Measurements from ENCODE around the gene PARPBP.
"Not testable (repeated sequence)": the region's sequence is repeated elsewhere in the genome, so short reads cannot be mapped to it uniquely, and the experiment has no call there.

The PARPBP gene

GRCh38 chr12:102119674-102120563 is at the start of gene PARPBP, which contains the start of gene NUP37:
Gene PARPBP, plus strand, starts transcription at chr12:102120183. Its CDS starts 3,706 bp downstream, at chr12:102123889.
Gene NUP37, minus strand, starts transcription at chr12:102120114. Its CDS starts 1,596 bp downstream, at chr12:102118518.
- DNase-seq = peak; percentile 50 to 93 (median 82)

DNA sequence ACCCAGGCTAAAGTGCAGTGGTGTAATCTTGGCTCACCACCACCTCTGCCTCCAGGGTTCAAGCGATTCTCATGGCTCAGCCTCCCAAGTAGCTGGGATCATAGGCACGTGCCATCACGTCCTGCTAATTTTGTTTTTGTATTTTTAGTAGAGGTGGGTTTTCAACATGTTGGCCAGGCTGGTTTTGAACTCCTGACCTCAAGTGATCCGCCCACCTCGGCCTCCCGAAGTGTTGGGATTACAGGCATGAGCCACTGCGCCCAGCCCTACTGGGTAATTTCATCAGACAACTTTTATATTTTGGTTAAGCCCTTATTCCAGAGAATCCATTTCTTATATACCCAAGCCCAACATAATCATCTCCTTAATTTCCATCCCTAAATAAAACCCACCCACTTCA is 47.9 kb upstream of the PARPBP start:
- DNase-seq = not testable (repeated sequence)

- DNase-seq = no peak
Measured at GRCh38 chr12:102080842-102081241, 39.1 kb upstream of the PARPBP start.

DNA sequence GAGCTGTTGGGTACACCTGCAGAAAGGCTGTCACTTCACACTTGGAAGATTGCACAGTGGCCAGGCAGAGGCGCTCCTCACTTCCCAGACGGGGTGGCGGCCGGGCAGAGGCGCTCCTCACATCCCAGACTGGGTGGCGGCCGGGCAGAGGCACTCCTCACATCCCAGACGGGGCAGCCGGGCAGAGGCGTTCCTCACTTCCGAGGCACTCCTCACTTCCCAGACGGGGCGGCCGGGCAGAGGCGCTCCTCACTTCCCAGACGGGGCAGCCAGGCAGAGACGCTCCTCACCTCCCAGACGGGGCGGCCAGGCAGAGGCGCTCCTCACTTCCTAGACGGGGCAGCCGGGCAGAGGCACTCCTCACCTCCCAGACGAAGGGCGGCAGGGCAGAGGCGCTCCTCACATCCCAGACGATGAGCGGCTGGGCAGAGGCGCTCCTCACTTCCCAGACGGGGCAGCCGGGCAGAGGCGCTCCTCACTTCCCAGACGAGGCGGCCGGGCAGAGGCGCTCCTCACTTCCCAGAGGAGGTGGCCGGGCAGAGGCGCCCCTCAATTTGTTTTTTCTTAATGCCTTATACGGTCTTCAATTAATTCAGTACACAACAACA is 30.7 kb upstream of the PARPBP start:
- DNase-seq = not testable (repeated sequence)

DNA sequence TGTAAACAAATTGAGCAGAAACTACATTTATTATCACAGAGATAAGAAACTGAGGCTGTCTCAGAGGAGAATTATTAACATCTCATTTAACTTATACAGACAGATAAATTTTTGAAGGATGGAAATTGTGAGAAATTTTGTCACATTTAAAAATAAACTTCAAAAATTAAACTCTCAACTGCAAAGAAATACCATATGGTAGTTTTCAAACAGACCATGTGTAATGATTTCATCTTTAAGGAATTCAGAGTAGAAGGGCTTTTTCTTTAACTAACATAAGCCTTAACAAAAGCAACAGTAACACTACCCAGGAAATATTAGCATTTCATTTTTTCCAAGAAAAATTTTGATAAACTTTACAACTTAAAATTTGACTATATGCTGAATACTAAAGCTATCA is 26.7 kb upstream of the PARPBP start:
- no peak for DNase-seq

DNA sequence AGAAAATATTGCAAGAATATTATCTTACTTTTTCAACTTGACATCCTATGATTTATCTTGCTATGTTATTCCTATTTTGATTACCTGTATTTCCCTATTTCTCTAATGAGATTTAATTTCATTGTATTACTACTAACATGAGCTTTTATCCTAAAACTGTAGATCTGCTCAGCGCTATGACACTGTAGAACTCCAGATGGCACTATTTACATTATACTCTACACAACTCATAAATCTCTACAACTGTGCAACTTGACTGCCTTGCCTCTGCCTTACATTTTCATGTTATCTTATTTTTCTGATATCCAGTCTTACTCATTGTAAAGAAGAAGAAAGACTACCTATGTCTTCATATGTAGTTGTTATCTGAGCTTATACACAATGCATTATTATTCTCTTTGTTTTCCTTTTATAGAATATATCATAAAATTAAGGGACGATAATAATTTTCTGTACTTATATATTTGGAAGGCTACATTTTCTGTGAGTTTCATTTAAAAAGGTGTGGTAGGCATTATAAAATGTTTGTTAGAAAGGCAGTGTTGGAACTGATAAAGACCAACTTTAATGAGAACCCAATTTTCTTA is 24.2 kb upstream of the PARPBP start:
- peak in 1 of 51 donors; percentile 7 for DNase-seq

DNA sequence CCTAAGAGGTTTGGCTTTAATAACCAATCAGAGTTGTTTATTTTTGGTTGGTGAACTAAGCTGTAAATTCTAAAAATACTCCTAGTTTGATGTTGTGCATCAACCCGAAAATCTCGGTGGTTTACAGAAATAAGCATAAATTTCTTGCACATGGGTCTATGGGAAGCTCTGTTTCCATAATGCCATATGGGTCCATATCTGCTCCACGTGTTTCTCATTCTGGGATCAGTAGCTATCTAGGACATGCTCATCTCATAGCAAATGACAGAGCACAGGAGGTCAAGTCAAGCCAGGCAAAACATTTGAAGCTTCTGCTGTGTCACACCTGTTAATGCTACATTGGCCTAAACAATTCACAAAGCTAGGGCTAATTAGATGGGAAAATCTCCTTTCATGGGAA is 23.1 kb upstream of the PARPBP start:
- no peak for DNase-seq

DNA sequence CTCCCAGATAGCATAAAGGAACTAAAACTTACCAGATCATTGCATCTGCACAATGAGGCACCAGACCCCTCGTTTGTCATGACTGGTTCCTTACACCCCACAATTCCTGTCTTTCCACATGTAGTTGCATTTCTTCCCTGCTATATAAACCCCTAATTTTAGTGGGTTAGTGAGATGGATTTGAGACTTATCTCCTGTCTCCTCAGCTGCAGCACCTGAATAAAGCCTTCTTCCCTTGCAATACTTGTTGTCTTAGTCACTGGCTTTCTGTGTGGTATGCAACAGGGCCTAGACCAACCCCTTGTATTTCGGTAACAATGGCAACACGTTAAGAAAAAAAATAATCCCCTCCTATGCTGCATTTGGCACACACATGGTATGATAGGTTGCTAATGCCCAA is 13.1 kb upstream of the PARPBP start:
- DNase-seq = no peak

DNA sequence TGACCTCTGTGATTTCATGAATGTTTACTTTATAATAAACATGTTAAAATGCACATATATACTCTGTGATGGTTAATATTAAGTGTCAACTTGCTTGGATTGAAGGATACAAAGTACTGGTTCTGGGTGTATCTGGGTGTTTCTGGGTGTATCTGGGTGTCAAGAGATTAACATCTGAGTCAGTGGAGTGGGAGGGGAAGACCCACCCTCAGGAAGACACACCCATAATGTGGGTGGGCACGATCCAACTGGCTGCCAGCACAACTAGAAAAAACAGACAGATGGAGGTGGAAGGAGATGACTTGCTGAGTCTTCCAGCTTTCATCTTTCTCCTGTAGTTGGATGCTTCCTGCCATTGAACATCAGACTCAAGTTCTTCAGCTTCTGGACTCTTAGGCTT is 12.0 kb upstream of the PARPBP start:
- DNase-seq = no peak

DNA sequence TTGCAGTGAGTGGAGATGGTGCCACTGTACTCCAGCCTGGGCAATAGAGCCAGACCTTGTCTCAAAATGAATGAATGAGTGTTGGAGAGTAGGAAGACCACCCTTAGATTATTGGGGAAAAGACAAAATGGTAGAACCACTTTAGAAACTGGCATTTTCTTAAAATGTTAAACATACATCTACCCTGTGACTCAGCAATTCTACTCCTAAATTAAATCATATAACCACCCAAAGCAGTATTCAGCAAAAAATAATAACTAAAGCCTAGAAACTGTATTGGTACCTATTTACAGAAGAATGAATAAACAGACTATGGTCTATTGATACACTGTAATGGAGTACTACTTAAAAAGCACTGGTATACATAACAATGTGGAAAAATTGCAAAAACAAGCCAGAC is 9.2 kb upstream of the PARPBP start:
- DNase-seq = no peak

- no peak for DNase-seq
Measured at GRCh38 chr12:102114212-102114611, 5.8 kb upstream of the PARPBP start.

DNA sequence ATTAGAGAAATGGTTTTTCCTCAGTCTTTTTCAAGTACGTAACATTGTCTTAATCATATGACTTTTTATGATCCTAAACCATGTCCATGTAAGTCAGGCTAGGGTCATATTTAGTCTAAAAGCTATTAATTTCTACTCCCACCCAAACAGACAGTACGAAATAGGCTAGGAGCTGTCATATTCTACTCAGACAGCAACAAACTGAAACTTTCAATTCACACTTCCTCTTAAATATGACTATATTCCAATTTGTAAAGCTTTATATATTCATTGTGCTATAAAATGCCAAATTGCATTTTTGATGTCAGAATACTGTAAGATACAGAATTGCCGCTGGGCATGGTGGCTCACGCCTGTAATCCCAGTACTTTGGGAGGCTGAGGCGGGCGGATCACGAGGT is 3.6 kb upstream of the PARPBP start:
- no peak for DNase-seq

- no peak for DNase-seq
Measured at GRCh38 chr12:102118874-102119273, 1.1 kb upstream of the PARPBP start.

DNA sequence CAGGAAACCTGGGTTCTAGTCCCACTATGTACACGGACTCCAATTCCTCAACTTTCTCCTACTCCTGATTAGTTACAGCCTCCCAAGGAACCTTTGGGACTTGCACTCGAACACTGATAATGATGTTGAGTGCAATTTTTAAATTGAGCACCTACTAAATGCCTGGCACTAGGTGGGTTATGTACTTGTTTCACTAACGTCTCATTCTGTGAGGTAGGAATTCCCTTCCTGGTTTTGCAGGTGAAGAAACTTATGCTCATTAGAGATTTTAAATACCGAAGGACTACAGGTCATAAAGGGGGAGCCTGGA is 536 bp downstream of the PARPBP start:
- DNase-seq = no peak

- DNase-seq = no peak
Measured at GRCh38 chr12:102120886-102121285, 903 bp downstream of the PARPBP start.

DNA sequence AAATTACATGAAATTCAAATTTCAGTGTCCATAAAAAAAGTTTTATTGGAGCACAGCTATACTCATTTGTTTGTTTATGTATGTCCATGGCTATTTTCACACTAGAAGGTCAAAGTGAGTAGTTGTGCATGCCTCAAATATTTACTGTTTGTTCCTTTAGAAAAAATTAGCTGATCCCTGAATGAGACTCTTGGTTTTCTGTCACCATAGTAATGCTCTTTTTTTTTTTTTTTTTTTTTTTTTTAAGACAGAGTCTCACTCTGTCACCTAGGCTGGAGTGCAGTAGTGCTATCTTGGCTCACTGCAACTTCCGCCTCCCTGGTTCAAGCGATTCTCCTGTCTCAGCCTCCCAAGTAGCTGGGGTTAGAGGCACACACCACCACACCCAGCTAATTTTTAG is 1.3 kb downstream of the PARPBP start:
- not testable (repeated sequence) for DNase-seq

DNA sequence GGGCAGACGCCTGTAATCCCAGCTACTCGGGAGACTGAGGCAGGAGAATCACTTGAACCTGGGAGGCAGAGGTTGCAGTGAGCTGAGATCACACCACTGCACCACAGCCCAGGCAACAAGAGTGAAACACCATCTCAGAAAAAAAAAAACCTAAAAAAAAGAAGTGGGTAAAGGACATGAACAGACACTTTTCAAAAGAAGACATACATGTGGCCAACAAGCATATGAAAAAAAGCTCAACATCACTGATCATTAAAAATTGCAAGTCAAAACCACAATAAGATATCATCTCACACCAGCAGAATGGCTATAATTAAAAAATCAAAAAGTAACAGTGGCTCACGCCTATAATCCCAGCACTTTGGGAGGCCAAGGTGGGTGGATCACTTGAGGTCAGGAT is 10.7 kb downstream of the PARPBP start:
- DNase-seq = not testable (repeated sequence)

DNA sequence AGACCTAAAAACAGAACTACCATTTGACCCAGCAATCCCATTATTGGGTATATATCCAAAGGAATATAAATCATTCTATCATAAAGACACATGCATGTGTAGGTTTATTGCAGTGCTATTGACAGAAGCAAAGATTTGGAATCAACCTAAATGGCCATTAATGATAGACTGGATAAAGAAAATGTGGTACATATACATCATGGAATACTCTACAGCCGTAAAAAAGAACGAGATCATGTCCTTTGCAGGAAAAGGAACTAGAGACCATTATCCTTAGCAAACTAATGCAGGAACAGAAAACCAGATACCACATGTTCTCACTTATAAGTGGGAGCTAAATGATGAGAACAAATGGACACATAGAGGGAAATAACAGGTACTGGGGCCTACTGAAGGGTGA is 11.5 kb downstream of the PARPBP start:
- not testable (repeated sequence) for DNase-seq

DNA sequence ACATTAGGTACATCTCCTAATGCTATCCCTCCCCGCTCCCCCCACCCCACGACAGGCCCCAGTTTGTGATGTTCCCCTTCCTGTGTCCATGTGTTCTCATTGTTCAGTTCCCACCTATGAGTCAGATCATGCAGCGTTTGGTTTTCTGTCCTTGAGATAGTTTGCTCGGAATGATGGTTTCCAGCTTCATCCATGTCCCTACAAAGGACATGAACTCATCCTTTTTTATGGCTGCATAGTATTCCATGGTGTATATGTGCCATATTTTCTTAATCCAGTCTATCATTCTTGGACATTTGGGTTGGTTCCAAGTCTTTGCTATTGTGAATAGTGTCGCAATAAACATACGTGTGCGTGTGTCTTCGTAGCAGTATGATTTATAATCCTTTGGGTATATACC is 17.6 kb downstream of the PARPBP start:
- not testable (repeated sequence) for DNase-seq

DNA sequence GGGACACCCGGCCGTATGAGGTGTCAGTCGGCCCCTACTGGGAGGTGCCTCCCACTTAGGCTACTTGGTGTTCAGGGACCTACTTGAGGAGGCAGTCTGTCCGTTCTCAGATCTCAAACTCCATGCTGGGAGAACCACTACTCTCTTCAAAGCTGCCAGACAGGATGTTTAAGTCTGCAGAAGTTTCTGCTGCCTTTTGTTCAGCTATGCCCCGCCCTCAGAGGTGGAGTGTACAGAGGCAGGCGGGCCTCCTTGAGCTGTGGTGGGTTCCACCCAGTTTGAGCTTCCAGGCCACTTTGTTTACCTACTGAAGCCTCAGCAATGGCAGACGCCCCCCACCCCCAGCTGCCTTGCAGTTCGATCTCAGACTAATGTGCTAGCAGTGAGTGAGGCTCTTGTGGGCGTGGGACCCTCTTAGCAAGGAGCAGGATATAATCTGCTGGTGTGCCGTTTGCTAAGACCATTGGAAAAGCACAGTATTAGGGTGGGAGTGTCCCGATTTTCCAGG is 22.9 kb downstream of the PARPBP start:
- DNase-seq = not testable (repeated sequence)

GRCh38 chr12:102144221-102144620 is 24.2 kb downstream of the PARPBP start:
- DNase-seq = no peak

DNA sequence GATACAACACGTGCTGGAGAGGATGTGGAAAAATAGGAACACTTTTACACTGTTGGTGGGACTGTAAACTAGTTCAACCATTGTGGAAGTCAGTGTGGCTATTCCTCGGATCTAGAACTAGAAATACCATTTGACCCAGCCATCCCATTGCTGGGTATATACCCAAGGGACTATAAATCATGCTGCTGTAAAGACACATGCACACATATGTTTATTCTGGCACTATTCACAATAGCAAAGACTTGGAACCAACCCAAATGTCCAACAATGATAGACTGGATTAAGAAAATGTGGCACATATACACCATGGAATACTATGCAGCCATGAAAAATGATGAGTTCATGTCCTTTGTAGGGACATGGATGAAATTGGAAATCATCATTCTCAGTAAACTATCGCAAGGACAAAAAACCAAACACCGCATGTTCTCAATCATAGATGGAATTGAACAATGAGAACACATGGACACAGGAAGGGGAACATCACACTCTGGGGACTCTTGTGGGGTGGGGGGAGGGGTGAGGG is 27.1 kb downstream of the PARPBP start:
- DNase-seq = not testable (repeated sequence)

All from hypothalamus (tissue), 51 donors.